GM12878 (cell line): Measurements from ENCODE around the gene ATP2A3. TPM values are rescaled to one million over a fixed set of nuclear protein-coding genes. Genes with fewer than 3 reads are reported as not detected.
A peak's percentile ranks its signal among the peaks of the same experiment; 100 is the strongest.

Experiments
- ATAC-seq: fragments of 200-7000 bp; cut with Tn5 transposase; 3 replicates; pipeline ENCODE4 v1.9.1; 2020; ENCODE audit warnings: mild to moderate bottlenecking, moderate library complexity
- BruUV-seq: library from RNA; stranded (reverse); fragments of 400-500 nt; replicated peaks from 2 replicates; lab custom pipeline; 2021; lab: Mats Ljungman, UMichigan
- CTCF ChIA-PET: fragments of 300-600 bp; sonication (Branson Sonifier 250); formaldehyde crosslinking; extraction: SDS; loops from one replicate; lab custom pipeline; 2021; ENCODE audit warnings: inconsistent platforms; lab: Yijun Ruan, JAX
- POLR2A ChIA-PET: fragments of 350-600 bp; formaldehyde crosslinking; extraction: SDS; loops from one replicate; lab custom pipeline; 2021; ENCODE audit warnings: inconsistent platforms; lab: Charles Lee
- RAD21 ChIA-PET: fragments of 300-600 bp; sonication (Branson Sonifier 250); formaldehyde crosslinking; loops from one replicate; lab custom pipeline; 2023; ENCODE audit warnings: antibody characterized with exemption; ENCODE audit not compliant: unreplicated experiment; lab: Charles Lee
- SMC1A ChIA-PET: fragments of 300-600 bp; sonication (Branson Sonifier 250); formaldehyde crosslinking; loops from one replicate; lab custom pipeline; 2023; ENCODE audit not compliant: unreplicated experiment, uncharacterized antibody; lab: Charles Lee
- DNase-seq: peaks from one replicate; pipeline ENCODE4 v3.0.0-alpha.2; 2011; ENCODE audit warnings: low read depth, low spot score
- FAIRE-seq: peaks from 3 replicates; lab custom pipeline; 2011; peaks lifted over from hg19 to GRCh38; lab: Jason Lieb, UNC
- H2AFZ ChIP-seq: 2 replicates; pipeline ENCODE4 v1.6.0; 2011; ENCODE audit warnings: low read depth, low read length, control low read depth; ENCODE audit not compliant: control insufficient read depth
- H3K27ac ChIP-seq: 2 replicates; pipeline ENCODE4 v1.5.1; 2011; ENCODE audit warnings: control low read depth; ENCODE audit not compliant: control insufficient read depth, insufficient read depth
- H3K27me3 ChIP-seq, 2 experiments: replicated peaks in 1 of 2; 2 replicates each; pipeline versions ENCODE4 v1.6.0 to v1.6.1; 2011; ENCODE audit warnings: low read length in 1 of 2; ENCODE audit not compliant: control insufficient read depth in 2 of 2, insufficient read depth in 2 of 2
- H3K36me3 ChIP-seq, 2 experiments: 2 replicates each; pipeline ENCODE4 v1.5.1; 2011; ENCODE audit warnings: low read length in 1 of 2; ENCODE audit not compliant: control insufficient read depth in 2 of 2, insufficient read depth in 2 of 2
- H3K4me1 ChIP-seq: 2 replicates; pipeline ENCODE4 v1.6.1; 2011; ENCODE audit warnings: mild to moderate bottlenecking, low read length, moderate library complexity, mixed read lengths; ENCODE audit not compliant: control insufficient read depth, insufficient read depth
- H3K4me2 ChIP-seq: 2 replicates; pipeline ENCODE4 v1.6.0; 2011; ENCODE audit warnings: control low read depth; ENCODE audit not compliant: control insufficient read depth, insufficient read depth
- H3K4me3 ChIP-seq: fragments of 200-600 bp; sonication (generic); 2 replicates; pipeline ENCODE4 v1.5.1; 2016
- H3K79me2 ChIP-seq: 2 replicates; pipeline ENCODE4 v1.6.0; 2011; ENCODE audit warnings: low read length; ENCODE audit not compliant: control insufficient read depth, insufficient read depth
- H3K9ac ChIP-seq: 2 replicates; pipeline ENCODE4 v1.8.0; 2011; ENCODE audit warnings: low read length, control low read depth, mixed read lengths; ENCODE audit not compliant: control insufficient read depth, insufficient read depth
- H3K9me3 ChIP-seq: replicated peaks from 3 replicates; pipeline ENCODE4 v1.5.1; 2011; ENCODE audit warnings: mild to moderate bottlenecking, low read length; ENCODE audit not compliant: control insufficient read depth, insufficient read depth
- H4K20me1 ChIP-seq: 2 replicates; pipeline ENCODE4 v1.6.0; 2011; ENCODE audit not compliant: control insufficient read depth, insufficient read depth
- ATF7 ChIP-seq: fragments of 450-650 bp; IDR thresholded peaks from 2 replicates; pipeline ENCODE4 v1.6.1; 2016; ENCODE audit warnings: low read depth, mild to moderate bottlenecking
- BHLHE40 ChIP-seq, 2 experiments: fragments of 450-650 bp in 1 of 2; IDR thresholded peaks; 2 replicates each; pipeline ENCODE4 v1.6.1; 2011 to 2017; ENCODE audit warnings: low read depth in 2 of 2, borderline replicate concordance in 1 of 2, improper control_type of control experiment in 1 of 2, low read length in 1 of 2, mild to moderate bottlenecking in 1 of 2
- CTCF ChIP-seq, 3 experiments: IDR thresholded peaks in 2 of 3; conservative IDR thresholded peaks in 1 of 3; 2 replicates each; pipeline ENCODE4 v1.5.1; 2011; ENCODE audit warnings: low read depth in 3 of 3, low read length in 3 of 3, mild to moderate bottlenecking in 3 of 3, control low read depth in 2 of 3, moderate library complexity in 2 of 3, inconsistent platforms in 1 of 3, mixed read lengths in 1 of 3; ENCODE audit not compliant: control insufficient read depth in 2 of 3, insufficient read depth in 1 of 3; ENCODE audit errors: extremely low read depth in 1 of 3
- NFYA ChIP-seq: IDR thresholded peaks from 2 replicates; pipeline ENCODE4 v1.6.1; 2011; ENCODE audit warnings: low read depth, mild to moderate bottlenecking, low read length, improper control_type of control experiment, borderline replicate concordance
- RAD21 ChIP-seq: IDR thresholded peaks from 2 replicates; pipeline ENCODE4 v1.6.1; 2011; ENCODE audit warnings: mild to moderate bottlenecking, low read depth, low read length, moderate library complexity; ENCODE audit not compliant: insufficient read depth
- SMC3 ChIP-seq: IDR thresholded peaks from 2 replicates; pipeline ENCODE4 v1.6.1; 2011; ENCODE audit warnings: low read length, improper control_type of control experiment, borderline replicate concordance
- SUPT20H ChIP-seq: IDR thresholded peaks from 2 replicates; pipeline ENCODE4 v1.6.1; 2011; ENCODE audit warnings: low read depth, mild to moderate bottlenecking, low read length, moderate library complexity, borderline replicate concordance; ENCODE audit not compliant: control insufficient read depth
- WGBS: methylation state at CpG from one replicate; pipeline ENCODE4 v1.1.6; 2016; ENCODE audit warnings: low lambda C conversion rate; ENCODE audit not compliant: insufficient replicate concordance, insufficient coverage; ENCODE audit errors: missing lambda C conversion rate; 5-methylcytosine and 5-hydroxymethylcytosine counted together
- in situ Hi-C: fragments of 300-500 bp; cut with MboI; formaldehyde crosslinking; loops from 9 replicates; pipeline ENCODE4 v1.14.3; 2018; ENCODE audit warnings: mixed read lengths
- intact Hi-C: fragments of 100-400 bp; cut with micrococcal nuclease; formaldehyde crosslinking; loops from one replicate; pipeline ENCODE4 v1.14.2; 2022; ENCODE audit not compliant: unreplicated experiment
- polyA plus RNA-seq, 11 experiments: library from polyadenylated mRNA; depleted of rRNA in 4 of 11; unstranded in 6 of 11; stranded (reverse) in 5 of 11; fragments of >200 nt; fragmentation: Nextera tagmentation in 4 of 11; fragmentation: Illumina TruSeq in 1 of 11; extraction: Ambion mirVana in 4 of 11; extraction: Trizol in 1 of 11; gene quantifications; 1 replicate in 1 of 11; 2 replicates in 10 of 11; pipeline versions ENCODE4 v1.2.1 to v1.2.3, GENCODE V29; 2011 to 2016; ENCODE audit warnings: inconsistent platforms in 2 of 11, missing spikeins in 2 of 11, low read depth in 1 of 11
- total RNA-seq, 4 experiments: library from RNA; depleted of rRNA in 3 of 4; stranded (reverse); fragments of >200 nt in 3 of 4; fragmentation: Illumina TruSeq in 1 of 4; extraction: Trizol in 1 of 4; gene quantifications; 2 replicates each; pipeline versions ENCODE4 v1.2.1 to v1.2.3, GENCODE V29; 2013 to 2021

ATP2A3 gene
- total and polyA plus RNA-seq, 10 of the 15 experiments (the other 5 are each of a cell fraction or from before 2014, with no cell fraction given): 1.0 to 99.2 (median 37.9) TPM

GRCh38 chr17:3935140-3935542 is 29.1 kb downstream of the ATP2A3 start:
- peaks cover 13 to 21% of the 10 kb centered on the region in 2 experiments for H3K36me3 ChIP-seq
- in situ Hi-C loops (no loop called here), intact Hi-C loops (no loop called here)
- no peak overlapping the region for H3K27ac ChIP-seq
- ChIA-PET POLR2A (no interaction called here), SMC1A (interaction anchor here (1.6 kb wide), 1 partner anchor 21 kb away, joined by 4 read pairs; no protein-coding TSS in a partner anchor), CTCF (interaction anchor here (0.7 to 3.1 kb wide), 4 partner anchors 21 to 139 kb away, joined by 3 to 15 read pairs (median 4); no protein-coding TSS in a partner anchor), RAD21 (interaction anchor here (0.8 to 1.1 kb wide), 3 partner anchors 18 to 72 kb away, joined by 3 to 4 read pairs (median 3); no protein-coding TSS in a partner anchor)
- BruUV-seq: no TSS peak
- no peaks in the 10 kb centered on the region for H3K79me2 ChIP-seq
- H3K9me3 ChIP-seq: no peaks in the 10 kb centered on the region
- H2AFZ ChIP-seq: no peak overlapping the region
- H4K20me1 ChIP-seq: no peaks in the 10 kb centered on the region
- TF ChIP-seq RAD21: peak; percentile 59
- TF ChIP-seq SUPT20H: no peak
- TF ChIP-seq ATF7: no peak
- peak; percentile 43 to 46 (median 44); a peak in 4 of 6 replicates for TF ChIP-seq CTCF (IDR thresholded peaks at IDR 0.05 in 2 of 3, conservative IDR thresholded peaks at IDR 0.05 in 1 of 3; ENCODE audit: control insufficient read depth in 2 of 3, extremely low read depth in 1 of 3, insufficient read depth in 1 of 3, low read depth in 3 of 3, low read length in 3 of 3)
- no peak for TF ChIP-seq NFYA
- TF ChIP-seq BHLHE40 (IDR thresholded peaks at IDR 0.05; ENCODE audit: borderline replicate concordance in 1 of 2, low read depth in 2 of 2, low read length in 1 of 2): no peak
- peak; percentile 50; the same call in 1 of the 2 replicates for TF ChIP-seq SMC3
- no peak overlapping the region for H3K4me2 ChIP-seq
- H3K27me3 ChIP-seq: no peaks in the 10 kb centered on the region
- DNase-seq (no peak), FAIRE-seq (no peak), ATAC-seq (peak; percentile 75)
- no peak overlapping the region for H3K4me3 ChIP-seq
- 54% methylated on average over 10 of the region's 10 CpGs for WGBS
- H3K4me1 ChIP-seq: no peaks in the 10 kb centered on the region
- H3K9ac ChIP-seq: no peak overlapping the region
